ENCODE results near the gene HOXD9.
A peak's percentile ranks its signal among the peaks of the same experiment; 100 is the strongest.

Gene HOXD9

DNA sequence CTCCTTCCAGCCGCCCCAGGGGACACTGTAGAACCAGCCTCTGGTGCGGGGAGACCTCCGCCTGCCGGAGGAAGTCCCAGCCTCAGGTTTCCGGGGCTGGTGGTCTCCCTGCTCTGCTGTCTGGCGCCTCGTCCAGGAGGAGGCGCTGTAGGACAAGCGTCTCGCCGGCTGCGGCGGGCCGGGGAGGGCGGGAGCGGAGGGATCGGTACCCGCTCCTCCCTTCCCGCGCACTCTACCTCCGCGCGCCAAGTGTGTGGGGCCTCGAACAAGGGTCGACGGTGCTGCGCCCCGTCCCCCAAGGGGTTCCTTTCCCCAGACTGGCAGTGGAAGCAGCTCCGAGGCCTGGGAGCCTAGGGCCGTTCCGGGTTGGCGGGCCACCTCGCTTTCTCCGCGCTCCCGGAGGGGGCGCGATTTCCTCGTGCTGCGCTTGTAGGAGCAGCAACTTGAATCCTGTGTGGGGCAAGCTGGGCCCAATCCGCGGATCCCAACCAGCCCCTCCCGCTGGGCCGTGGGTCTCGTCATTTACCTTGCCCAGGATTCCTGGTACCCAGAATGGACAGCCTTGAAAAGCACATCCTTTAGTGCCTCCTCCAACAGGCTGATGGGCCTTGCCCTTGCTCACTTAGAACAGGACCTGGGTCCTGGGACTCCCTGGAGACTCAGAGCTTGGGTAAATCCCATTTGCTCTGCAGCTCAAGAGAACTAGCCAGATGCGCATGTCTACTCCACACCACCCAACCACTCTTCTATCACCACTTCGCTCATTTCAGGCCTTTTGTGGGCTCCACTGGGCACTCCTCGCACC lies 18.2 kb downstream of the HOXD9 start:
- peak; percentile 72 for DNase-seq

DNA sequence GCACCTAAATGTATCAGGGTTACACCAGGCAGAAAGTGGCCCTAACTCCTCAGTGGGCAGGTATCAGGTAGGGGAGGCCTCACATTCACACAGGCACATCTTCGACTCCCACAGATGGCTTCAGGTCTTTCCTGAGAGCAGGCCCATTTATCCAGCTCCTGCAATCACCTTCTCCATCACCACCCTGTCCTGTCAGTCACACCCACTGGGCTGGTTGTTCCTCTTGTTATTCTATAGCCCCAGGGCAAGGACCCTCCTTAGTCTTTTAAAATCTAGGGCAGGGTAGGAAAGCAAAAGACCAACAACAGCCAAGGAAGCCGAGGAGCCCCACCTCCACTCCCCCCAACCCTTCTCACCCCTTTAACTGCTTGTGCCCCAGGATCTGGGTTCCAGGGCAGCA lies 19.8 kb downstream of the HOXD9 start:
- no peak for DNase-seq

DNA sequence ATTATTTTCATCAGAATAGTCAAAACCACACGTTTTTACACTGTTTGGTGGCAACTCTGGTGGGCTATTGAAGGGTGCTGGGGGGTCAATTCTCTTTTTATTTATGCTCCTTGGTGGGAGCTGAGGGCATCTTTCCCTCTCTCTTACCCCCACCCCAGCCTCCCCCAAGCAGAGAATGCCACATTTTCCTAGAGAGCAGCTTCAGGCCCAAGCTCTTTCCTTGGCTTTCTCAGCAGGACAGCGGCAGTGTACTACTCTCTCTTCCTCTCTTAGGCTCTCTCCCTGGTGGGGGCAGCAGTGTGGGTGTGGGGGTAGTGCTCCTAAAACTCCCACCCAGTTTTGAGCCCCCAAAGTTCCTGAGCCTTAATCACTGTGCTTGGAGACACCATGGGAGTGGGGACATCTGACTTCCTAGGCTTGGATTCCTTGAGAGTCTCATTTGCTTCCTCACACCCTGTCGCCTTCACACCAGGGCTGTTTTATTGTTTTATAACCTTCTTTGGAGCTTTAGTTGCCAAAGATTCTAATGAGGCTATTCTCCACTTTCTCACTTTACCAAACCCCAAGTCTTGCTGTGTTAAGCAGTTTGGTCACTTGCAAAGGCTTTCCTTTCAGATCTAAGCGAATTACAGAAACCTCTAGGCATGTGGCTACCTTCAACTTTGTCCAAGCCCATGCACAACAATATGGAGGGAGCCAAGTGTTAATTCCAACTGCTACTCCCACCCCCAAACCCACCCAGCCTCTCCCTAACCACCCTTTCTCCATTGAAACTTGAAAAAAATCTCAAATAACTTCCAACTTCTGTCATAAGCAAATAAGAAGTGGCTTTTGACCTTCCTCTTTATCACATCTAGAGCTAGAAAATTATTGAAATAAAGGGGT lies 22.8 kb downstream of the HOXD9 start:
- no peak for DNase-seq

DNA sequence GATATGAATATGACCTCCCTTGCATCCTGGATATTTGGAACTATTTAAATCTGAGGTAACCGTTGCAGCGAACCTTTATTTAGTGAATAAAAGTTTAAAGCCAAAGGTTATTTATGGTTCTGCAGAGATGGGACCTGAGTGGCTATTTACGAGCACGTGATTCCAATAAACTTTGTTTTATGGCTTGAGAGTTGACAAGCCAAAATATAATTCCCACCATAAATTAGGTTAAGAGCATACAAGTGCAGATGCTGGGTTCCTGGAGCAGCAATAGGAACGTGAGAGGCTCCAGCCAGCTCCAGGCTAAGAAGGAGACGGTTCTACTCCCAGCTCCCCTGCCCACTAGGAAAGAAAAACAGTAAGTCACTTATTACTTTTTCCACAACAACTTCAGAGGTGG lies 23.6 kb downstream of the HOXD9 start:
- DNase-seq = no peak

DNA sequence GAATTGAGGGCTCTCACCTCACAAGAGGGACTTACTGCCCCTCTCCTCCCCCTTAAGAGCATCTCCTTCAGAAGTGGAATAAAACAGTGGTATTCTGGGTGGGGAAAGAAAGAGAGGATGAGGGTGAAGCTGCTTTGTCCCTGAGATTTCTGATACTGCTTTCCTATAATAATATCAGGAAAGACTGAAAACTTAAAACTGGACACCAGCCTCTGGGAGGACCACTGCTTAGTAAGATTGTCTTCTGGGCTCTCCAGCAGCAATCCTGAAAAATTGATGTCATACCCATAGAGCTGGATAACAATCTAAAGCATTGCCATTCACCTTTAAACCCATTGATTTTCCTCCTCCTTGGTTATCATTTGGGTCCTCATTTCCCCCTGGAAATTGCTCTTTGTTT lies 24.1 kb downstream of the HOXD9 start:
- DNase-seq = no peak

DNA sequence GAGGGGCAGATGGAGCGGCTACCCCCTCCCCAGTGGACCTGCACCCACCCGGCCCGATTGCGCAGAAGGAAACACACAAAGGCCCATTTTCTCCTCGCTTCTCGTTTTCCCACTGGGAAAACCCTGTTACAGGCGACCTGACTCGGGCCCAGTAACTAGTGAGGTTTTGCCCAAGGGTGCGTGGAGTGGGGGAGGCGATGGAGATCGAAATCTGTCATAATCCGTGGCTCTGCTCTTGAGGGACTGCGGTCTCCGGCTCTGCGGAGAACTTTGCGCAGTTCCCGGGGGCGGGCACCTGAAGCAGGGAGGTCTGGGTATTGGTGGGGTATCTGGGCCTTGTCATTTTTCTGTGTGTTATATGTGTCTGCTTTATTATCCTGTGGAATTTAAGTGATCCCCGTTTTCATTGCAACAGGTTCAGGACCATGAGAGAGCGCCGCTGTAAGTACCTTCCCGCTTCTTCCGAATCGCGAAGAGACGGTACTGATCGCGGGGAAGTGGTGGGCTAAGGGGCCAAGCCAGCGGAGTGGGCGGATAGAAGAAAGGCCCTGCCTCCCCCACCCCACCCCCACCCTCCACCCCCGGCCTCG lies 24.8 kb downstream of the HOXD9 start:
- no peak for DNase-seq

DNA sequence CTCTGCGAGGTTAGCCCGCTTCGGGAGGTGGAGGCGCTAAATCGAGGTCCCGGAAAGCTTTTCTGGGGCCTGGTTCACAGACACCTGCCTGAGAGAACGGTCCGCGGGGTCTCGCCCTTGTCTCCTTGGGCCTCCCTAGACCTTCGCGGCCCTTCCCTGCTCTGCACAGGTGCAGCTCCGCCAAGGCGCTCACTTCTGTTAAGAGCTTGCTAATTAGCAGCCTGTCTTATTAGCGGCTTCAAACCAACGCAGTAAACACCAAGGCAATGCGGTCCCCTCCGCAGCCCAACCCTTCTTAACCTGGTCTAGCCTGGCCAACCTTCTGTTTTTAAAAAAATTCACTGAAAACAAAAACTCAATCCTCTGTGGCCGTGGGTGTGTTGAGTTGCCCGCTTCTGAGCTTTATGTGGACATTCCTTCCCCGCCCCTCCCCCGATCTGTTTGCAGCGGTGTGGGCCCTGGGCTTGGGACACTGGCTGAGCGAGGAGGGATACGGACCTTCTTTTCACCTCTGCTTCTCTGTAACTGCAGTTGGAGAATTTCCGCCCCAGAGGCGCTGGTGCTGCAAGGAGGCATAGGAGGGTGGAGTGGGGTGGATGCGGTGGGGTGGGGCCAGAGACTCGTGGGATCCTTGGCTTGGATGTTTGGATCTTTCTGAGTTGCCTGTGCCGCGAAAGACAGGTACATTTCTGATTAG lies 25.4 kb downstream of the HOXD9 start:
- DNase-seq = no peak

DNA sequence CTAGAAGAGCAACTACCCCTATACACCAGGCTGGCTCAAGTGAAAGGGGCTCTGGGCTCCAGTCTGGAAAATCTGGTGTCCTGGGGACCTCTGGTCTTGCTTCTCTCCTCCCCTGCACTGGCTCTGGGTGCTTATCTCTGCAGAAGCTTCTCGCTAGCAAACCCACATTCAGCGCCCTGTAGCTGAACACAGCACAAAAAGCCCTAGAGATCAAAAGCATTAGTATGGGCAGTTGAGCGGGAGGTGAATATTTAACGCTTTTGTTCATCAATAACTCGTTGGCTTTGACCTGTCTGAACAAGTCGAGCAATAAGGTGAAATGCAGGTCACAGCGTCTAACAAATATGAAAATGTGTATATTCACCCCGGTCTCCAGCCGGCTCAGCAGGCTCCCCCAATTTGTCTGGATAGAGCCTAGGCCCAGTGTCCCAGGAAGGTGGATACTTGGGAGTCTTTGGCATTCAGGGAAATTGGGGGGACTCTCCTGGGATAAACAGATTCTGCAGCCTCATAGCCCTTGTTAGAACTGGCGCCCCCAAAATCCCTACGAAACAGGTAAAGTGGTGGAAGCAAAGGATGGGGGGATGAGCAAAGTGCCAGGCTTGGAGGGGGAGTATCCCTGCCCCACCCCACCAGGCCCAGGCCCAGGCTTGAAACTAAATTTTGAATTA lies 26.4 kb downstream of the HOXD9 start:
- DNase-seq = no peak

DNA sequence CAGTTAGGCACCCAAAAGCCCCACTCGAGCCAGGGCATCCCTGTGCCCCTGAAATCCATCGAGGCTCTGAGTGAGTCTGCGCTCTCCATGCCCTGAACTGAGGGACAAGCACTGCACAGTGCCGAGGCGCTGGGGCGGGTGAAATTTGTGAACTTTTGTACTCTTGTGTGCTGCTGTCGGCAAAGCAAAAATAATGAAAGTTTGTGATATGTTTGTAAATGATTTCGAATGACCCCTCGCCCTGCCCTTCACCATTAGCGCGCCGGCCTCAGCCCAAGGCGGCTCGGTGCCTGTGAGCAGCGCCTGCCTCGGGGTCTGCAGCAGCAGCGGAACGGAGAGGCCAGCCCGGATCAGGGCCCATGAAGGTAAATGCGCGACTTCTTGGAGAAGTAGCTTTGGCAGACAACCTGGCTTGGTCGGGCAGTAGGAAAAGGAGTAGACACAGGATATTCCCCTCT lies 27.0 kb downstream of the HOXD9 start:
- no peak for DNase-seq

DNA sequence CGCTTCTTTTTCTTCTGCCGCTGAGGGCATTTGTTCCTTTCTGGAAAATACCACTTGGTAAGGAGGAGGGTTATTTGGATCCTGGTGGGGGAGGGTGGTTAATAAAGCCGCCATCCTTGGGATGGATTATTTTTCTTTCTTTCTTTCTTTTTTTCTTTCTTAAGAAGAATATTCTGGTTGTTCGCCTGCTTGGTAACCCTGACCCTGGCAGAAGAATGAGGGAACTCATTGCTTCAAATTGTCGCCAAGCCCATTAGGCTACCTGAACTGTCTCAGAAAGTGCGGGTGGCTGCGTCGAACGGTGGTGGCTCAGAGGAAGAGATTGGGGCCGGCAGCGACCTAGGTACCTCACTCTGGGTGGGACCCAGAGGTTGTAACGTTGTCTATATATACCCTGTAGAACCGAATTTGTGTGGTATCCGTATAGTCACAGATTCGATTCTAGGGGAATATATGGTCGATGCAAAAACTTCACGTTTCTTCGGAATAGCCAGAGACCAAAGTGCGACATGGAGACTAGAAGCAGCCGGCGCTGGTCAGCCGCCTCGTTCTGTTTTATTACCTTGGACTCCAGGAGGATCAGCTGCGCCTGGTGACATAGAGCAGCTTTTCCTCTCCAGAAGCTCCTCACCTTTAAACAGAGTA lies 27.5 kb downstream of the HOXD9 start:
- no peak for DNase-seq

DNA sequence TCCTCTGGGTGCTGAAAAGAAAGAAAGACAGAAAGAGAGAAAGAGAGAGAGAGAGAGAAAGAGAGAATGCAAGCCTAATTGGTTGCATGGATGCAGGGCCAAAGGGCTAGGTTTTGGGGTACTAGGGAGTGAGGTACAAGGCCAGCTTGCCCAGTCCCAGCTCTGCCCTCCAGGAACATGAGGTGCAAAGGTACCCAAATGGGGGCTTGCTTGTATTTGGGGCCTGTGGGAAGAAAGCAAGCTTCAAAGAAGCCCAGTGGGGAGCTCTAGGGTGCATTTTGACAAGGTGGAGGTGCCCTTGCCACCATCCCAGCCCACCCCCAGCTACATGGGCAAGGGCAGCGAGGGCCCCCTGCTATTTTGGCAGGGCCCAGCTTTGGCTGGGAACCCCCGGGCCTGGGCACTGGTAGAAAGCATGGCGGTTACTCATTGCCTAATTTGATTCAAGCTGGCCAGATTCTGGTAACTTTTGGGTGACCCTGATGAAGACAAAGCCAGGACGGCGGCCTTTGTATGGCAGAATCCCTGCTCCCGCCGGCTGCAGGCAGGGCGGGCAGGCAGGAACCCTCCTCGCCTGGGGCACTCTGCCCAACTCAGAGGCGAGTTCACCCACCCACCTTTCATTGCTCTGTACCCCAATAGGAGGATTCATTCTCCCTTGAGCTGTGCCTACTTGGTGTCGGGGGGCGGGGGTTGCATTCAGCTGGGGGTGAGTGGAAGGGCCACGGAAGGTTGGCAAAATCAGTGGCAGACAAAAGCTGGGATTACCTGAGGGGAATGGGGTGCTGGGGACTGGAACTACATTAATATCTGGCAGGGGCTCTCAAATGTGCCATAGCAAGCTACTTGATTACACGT lies 28.3 kb downstream of the HOXD9 start:
- no peak for DNase-seq

DNA sequence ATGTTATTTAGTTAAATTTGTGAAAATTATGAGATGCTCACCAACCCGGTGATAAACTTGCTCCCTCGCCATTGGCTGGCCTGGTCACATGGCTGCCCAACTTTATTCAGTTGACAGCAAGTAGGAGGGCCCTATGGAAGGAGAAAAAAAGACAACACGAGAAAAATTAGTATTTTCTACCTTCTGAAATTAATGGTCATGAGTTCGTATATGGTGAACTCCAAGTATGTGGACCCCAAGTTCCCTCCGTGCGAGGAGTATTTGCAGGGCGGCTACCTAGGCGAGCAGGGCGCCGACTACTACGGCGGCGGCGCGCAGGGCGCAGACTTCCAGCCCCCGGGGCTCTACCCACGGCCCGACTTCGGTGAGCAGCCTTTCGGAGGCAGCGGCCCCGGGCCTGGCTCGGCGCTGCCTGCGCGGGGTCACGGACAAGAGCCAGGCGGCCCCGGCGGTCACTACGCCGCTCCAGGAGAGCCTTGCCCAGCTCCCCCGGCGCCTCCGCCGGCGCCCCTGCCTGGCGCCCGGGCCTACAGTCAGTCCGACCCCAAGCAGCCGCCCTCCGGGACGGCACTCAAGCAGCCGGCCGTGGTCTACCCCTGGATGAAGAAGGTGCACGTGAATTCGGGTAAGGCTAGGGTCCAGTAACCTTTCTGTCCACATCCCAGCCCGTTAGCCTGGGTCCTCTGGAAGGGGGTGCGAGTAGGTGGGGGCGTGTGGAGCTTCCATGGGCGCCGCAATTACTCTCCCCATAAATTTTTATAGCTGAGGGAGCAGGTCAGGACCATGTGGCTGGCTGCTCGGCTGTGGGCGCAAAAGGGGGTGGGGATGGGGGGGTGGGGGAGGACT lies 29.1 kb downstream of the HOXD9 start, which contains the start of gene HOXD4:
HOXD4 (plus strand) TSS at position 109 of the 846 bp plus-strand sequence; CDS start at position 193, 84 bp downstream.
- no peak for DNase-seq

DNA sequence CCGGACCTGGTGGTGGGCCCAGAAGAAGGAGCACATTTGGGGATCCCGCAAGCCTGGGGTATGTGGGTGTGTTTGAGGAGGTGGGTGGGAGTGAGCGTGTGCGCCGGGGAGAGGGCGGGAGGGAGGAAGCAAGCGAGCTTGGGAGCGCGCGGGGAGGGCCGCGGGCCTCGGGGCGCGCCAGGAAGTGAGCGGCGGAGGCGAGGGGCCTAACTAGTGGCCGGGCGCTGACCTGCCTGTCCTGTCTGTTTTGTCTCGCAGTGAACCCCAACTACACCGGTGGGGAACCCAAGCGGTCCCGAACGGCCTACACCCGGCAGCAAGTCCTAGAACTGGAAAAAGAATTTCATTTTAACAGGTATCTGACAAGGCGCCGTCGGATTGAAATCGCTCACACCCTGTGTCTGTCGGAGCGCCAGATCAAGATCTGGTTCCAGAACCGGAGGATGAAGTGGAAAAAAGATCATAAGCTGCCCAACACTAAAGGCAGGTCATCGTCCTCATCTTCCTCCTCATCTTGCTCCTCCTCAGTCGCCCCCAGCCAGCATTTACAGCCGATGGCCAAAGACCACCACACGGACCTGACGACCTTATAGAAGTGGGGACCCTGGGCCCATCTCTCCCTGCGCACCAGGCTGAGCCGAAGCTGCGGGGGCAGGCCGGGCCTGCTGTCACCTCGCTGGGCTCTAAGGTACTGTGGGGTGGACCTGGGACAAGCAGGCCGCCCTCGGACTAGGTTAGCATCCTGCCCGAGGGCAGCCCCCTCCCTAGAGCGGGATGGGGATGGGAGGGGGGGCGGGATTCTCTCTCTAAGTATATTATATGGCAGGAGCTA lies 30.0 kb downstream of the HOXD9 start:
- DNase-seq = no peak

DNA sequence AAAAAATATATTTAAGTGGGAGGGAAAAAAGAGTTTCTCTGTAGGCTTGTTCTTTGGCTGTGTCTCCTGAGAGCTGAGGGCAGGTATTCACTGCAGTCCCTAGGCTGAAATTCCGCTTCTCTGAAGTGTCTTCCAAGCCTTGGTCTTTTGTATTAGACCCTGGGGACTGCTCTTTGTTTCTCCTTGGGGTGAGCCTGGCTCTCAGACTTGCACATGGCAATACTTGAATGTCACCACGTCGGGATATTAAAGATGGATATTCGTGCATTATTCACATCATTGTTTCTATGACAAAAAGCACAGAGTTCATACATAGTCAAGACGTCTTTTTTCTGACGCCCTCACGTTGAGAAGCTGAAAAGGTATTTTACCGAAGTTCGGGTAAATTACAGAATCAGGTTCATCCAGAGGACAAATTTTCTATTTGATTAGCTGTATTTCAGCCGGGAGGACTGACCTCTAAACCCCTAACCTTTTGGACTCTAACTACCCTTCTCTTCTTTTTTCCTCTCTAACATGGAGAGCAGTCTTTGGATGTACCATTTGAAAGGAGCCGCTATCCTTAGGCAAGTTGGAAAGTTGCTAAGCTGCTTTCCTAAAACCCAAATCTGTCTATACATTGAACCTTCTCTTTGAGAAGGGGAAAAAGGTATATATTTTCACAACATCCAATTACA lies 32.2 kb downstream of the HOXD9 start:
- no peak for DNase-seq

DNA sequence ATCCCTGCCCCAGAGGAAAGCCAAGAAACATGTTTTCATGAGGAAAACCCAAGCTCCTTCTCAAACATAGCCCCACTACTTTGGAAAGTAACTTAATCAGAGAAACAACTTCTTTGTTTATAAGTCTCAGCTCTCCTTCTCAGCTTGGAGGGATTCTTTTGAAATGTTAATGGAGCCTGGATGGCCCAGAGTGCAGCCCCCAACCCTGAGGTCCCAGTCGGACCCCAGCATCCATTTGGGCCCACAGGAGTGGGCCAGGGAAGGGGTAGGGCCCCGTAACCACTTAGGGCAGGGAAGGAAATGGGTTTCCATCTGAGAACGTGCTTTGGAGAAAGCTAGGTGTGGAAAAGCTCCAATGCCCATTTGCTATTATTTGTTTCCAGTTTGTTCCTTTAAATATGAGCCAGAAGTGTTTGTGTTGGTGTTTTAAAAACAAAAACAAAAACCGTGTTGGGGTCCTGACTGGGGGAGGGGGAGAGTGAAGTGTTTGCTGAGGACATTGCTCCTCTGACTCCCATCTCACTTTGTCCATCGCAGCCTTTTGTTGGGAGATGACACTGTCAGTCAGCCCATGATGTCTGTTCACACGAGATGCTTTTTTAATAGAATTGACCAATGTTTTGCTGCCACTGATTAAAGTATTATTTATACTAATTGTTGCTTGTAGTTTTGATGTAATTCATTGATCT lies 33.0 kb downstream of the HOXD9 start:
- DNase-seq = no peak

DNA sequence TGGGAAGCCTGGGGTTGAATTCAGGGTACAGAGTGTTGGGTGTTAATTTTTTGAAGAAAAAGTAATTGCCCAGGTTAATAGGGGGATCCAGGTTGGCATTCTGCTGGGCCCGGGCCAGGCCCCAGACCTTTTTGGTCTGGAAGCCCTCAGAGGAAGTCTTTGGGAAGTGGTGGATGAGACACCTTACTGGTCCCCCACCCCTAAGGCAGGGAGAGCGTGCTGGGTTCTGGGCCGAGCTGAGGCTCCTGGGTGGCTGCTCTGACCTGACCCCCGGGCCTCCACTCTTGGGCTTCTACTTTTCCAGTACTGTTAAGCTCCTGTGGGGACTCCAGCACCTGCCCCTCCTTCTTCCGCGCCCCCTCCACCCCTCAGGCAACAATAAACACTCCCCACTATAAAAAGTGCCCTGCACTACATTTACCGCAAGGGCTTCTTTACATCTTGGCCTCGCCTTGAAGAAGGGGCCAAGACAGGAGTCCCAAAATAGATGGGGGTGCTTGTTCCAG lies 33.8 kb downstream of the HOXD9 start:
- no peak for DNase-seq

DNA sequence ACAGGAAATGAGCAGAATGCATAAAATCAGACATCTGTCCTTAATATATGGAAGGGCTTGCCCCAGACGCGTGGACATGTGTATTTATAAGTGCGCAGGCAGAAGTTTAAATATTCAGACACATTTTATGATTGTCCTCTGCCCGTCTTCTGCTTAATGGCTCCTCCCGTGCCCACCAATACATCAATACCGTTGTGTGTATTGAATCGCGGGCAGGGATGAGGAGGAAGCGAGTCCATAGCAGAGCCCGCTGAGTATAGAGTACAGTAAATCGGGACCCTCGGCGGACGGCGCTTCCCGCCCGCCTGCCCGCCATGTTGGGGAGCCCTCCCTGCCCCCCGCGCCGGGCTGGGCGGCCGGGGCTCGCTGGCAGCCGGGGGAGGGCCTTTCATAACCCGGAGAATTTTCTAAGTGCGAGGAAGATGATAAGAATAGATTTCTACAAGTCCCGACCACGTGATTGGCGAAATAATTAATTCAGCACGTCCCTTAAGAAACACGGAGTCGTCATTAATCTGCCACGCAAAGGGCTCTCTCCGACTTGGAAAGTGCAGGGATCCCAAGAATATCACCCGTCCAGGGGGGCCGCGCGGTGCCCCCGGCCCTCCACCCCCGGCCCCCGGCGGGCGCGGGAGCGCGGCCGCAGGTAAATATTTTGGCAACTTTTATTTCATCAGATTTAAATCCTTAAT lies 34.4 kb downstream of the HOXD9 start, which contains the start of gene HOXD3:
HOXD3 (plus strand) TSS at position 501 of the 692 bp plus-strand sequence. CDS start 11,808 bp downstream, outside the sequence.
- no peak for DNase-seq
